ENCODE results near the gene AGBL1. TPM values are rescaled to one million over a fixed set of nuclear protein-coding genes. Genes with fewer than 3 reads are reported as not detected.

The AGBL1 gene
- total RNA-seq, 1 experiment from 2014 or later, result not detected

- Mint-ChIP-seq H3K27ac (no peak overlapping the region), H3K36me3 (ENCODE audit: insufficient read depth in 1 of 3, low read depth in 3 of 3) (no peaks in the 10 kb centered on the region), H3K4me3 (no peak overlapping the region), H3K27me3 (ENCODE audit: low read depth) (no peaks in the 10 kb centered on the region), H3K4me1 (peaks cover 2 to 11% of the 10 kb centered on the region in 2 experiments; a peak in 3 of 4 replicates), H3K9me3 (no peaks in the 10 kb centered on the region)
- Histone ChIP-seq H2BK12ac (ENCODE audit: insufficient read length, low read depth, low read length) (no peak overlapping the region), H3K9me3 (ENCODE audit: control insufficient read depth, low read depth, low read length) (no peaks in the 10 kb centered on the region), H3K14ac (ENCODE audit: insufficient read depth, low read length) (no peak overlapping the region), H3K4ac (ENCODE audit: low read depth, low read length) (no peak overlapping the region), H3K9ac (ENCODE audit: extremely low read depth, insufficient read length, low read length) (no peak overlapping the region), H3K4me1 (ENCODE audit: insufficient read depth, low read length) (no peaks in the 10 kb centered on the region), H2AK5ac (ENCODE audit: insufficient read length, low read length) (no peak overlapping the region), H2AFZ (ENCODE audit: low read length) (no peak overlapping the region), H3K4me2 (ENCODE audit: insufficient read depth, insufficient read length, low read length) (no peak overlapping the region), H2BK5ac (ENCODE audit: insufficient read length, low read length) (no peak overlapping the region), H4K8ac (replicated peaks; ENCODE audit: insufficient read length, low read depth, low read length) (no peak overlapping the region), H3K27ac (ENCODE audit: insufficient read length, low read depth, low read length) (no peak overlapping the region), H3T11ph (ENCODE audit: low read length) (no peak overlapping the region), H3K79me2 (ENCODE audit: insufficient read depth, low read length) (no peaks in the 10 kb centered on the region), H3K18ac (ENCODE audit: insufficient read length, low read depth, low read length) (no peak overlapping the region), H4K5ac (ENCODE audit: insufficient read length, low read depth, low read length) (no peak overlapping the region), H2BK20ac (ENCODE audit: low read depth, low read length, poor library complexity, severe bottlenecking) (no peak overlapping the region), H2BK120ac (ENCODE audit: low read depth, low read length, poor library complexity, severe bottlenecking) (no peak overlapping the region), H4K91ac (ENCODE audit: insufficient read length, low read depth, low read length) (no peak overlapping the region), H4K20me1 (ENCODE audit: control insufficient read depth, insufficient read depth, insufficient read length) (no peaks in the 10 kb centered on the region), H2BK15ac (ENCODE audit: low read depth, low read length) (no peak overlapping the region), H3K23ac (ENCODE audit: insufficient read length, low read depth, low read length) (no peak overlapping the region), H3K79me1 (ENCODE audit: insufficient read depth, low read depth, low read length, poor library complexity, severe bottlenecking) (no peaks in the 10 kb centered on the region), H3K56ac (ENCODE audit: insufficient read length, low read depth, low read length) (no peak overlapping the region), H3K27me3 (ENCODE audit: insufficient read depth, low read length) (no peaks in the 10 kb centered on the region), H3K23me2 (ENCODE audit: insufficient read length, low read depth, low read length, poor library complexity, severe bottlenecking) (no peaks in the 10 kb centered on the region)
- no peak for DNase-seq
- WGBS (ENCODE audit: extremely low coverage, insufficient read length, low lambda C conversion rate), result no CpG with 5 or more reads among the region's 1 CpG
- no peak for TF ChIP-seq CTCF (conservative IDR thresholded peaks at IDR 0.05)
Observed at GRCh38 chr15:86650094-86650493, 570.4 kb downstream of the AGBL1 start.

All from H9 (cell line).